ENCODE results near the gene GGACT.

Gene GGACT

GRCh38 chr13:100546713-100547405 lies 41.7 kb downstream of the GGACT start:
- DNase-seq = no peak

- no peak for DNase-seq
These were observed 42.9 kb downstream of the GGACT start for GRCh38 chr13:100545684-100546061.

GRCh38 chr13:100544866-100545683 lies 43.5 kb downstream of the GGACT start:
- DNase-seq = no peak

- DNase-seq = no peak
These were observed 44.6 kb downstream of the GGACT start for GRCh38 chr13:100543872-100544602.

GRCh38 chr13:100542826-100543156 lies 45.8 kb downstream of the GGACT start:
- DNase-seq = no peak

- no peak for DNase-seq
These were observed 46.4 kb downstream of the GGACT start for GRCh38 chr13:100541897-100542825.

GRCh38 chr13:100540621-100541020 lies 48.0 kb downstream of the GGACT start:
- DNase-seq = no peak

GRCh38 chr13:100537951-100538462 lies 50.6 kb downstream of the GGACT start:
- DNase-seq = no peak

GRCh38 chr13:100537486-100537885 lies 51.1 kb downstream of the GGACT start:
- DNase-seq = no peak

- no peak for DNase-seq
These were observed 51.9 kb downstream of the GGACT start for GRCh38 chr13:100536643-100537180.

- DNase-seq = no peak
These were observed 53.0 kb downstream of the GGACT start for GRCh38 chr13:100535426-100536135.

GRCh38 chr13:100534911-100535310 lies 53.7 kb downstream of the GGACT start:
- no peak for DNase-seq

GRCh38 chr13:100534147-100534843 lies 54.3 kb downstream of the GGACT start:
- DNase-seq = no peak

GRCh38 chr13:100533588-100534041 lies 55.0 kb downstream of the GGACT start:
- no peak for DNase-seq

GRCh38 chr13:100532836-100533435 lies 55.7 kb downstream of the GGACT start:
- DNase-seq = no peak

GRCh38 chr13:100532090-100532766 lies 56.4 kb downstream of the GGACT start:
- no peak for DNase-seq

GRCh38 chr13:100530671-100531213 lies 57.8 kb downstream of the GGACT start:
- DNase-seq = no peak

GRCh38 chr13:100529666-100530377 lies 58.8 kb downstream of the GGACT start:
- DNase-seq = no peak

GRCh38 chr13:100528820-100529219 lies 59.8 kb downstream of the GGACT start:
- no peak for DNase-seq

All from stimulated activated CD4-positive, alpha-beta T cell treated with anti-CD3 and anti-CD28 coated beads, Interleukin-1b, Interleukin-23, amount 100 ng/mL, for 48 hours (primary cell).